Measurements from ENCODE around the gene CXCR5.
"Not testable (repeated sequence)": the region's sequence is repeated elsewhere in the genome, so short reads cannot be mapped to it uniquely, and the experiment has no call there.

CXCR5 gene, protein sequence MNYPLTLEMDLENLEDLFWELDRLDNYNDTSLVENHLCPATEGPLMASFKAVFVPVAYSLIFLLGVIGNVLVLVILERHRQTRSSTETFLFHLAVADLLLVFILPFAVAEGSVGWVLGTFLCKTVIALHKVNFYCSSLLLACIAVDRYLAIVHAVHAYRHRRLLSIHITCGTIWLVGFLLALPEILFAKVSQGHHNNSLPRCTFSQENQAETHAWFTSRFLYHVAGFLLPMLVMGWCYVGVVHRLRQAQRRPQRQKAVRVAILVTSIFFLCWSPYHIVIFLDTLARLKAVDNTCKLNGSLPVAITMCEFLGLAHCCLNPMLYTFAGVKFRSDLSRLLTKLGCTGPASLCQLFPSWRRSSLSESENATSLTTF

GRCh38 chr11:118883368-118884071, at the start of gene CXCR5:
CXCR5 (plus strand) TSS chr11:118883892; CDS start chr11:118883942, 50 bp downstream.
- no peak for DNase-seq

GRCh38 chr11:118834427-118835028, 49.2 kb upstream of the CXCR5 start:
- DNase-seq, result no peak

DNA sequence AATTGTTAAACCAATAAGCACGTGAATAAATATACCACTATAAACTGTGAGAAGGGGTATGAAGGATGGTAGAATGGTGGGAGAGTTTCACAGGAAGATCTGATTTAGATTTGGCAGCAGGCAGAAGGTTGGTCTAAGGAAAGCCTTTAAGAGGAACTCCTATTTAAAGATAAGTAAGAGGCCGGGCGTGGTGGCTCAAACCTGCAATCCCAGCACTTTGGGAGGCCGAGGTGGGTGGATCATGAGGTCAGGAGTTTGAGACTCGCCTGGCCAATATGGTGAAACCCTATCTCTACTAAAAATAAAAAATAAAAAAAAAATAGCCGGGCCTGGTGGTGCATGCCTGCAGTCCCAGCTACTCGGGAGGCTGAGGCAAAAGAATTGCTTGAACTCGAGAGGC, 45.8 kb upstream of the CXCR5 start:
- no peak for DNase-seq

DNA sequence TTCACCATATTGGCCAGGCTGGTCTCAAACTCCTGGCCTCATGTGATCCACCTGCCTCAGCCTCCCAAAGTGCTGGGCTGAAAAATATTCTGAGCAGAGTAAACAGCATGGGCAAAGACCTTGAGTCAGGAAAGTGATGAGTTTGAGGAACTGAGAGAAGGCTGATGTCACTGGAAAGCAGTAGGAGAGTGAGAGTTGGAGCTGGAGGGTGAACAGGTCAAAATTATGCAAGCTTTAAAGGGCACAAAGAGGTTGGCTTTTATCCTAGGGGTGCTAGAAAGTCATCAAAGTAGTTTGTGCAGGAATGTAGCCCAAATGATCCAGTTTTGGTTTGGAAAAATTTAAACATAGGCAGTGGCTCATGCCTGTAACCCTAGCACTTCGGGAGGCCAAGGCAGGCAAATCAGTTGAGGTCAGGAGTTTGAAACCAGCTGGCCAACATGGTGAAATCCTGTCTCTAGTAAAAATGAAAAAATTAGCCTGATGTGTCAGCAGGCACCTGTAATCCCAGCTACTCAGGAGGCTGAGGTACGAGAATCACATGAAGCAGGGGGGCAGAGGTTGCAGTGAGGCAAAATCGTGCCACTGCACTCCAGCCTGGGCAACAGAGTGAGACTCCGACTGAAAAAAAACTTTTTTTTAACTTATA, 44.7 kb upstream of the CXCR5 start:
- DNase-seq, result no peak

DNA sequence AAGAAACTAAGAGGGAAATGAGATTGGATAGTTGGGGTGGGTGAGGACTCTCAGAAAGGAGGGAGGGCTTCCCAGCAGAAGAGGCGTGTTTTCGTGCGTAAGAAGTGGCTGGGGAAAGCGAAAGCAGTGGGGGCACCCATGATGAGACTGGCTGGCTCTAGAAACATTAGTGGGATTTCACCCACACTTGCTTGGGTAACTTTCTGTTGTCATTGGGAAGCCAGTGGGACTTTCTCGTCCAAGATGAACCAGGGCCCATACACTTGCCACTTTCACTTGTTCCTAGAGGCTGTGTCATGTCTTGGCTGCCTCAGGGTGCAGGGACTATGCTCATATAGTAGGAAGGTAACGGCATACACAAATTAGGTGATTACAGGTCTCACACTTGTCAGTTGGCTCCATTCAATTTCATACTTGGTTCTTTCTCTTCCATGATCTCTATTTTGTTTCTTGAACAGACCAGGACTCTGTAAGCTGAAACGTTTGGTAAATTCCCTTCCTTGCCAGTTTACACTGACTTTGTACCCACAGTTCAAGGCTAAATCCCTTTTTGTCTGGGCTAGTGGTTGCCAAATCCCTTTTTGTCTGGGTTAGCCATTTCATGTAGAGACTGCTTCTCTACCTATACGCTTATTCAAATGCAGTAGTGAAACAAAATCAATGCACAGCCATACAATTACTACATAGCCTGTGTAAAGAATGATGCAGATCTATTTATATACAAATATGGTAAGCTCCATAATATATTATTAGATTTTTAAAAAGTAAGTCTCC, 42.0 kb upstream of the CXCR5 start:
- no peak for DNase-seq

GRCh38 chr11:118842369-118842768, 41.3 kb upstream of the CXCR5 start:
- DNase-seq, result no peak

- not testable (repeated sequence) for DNase-seq
These were observed 40.8 kb upstream of the CXCR5 start for GRCh38 chr11:118842843-118843242.

DNA sequence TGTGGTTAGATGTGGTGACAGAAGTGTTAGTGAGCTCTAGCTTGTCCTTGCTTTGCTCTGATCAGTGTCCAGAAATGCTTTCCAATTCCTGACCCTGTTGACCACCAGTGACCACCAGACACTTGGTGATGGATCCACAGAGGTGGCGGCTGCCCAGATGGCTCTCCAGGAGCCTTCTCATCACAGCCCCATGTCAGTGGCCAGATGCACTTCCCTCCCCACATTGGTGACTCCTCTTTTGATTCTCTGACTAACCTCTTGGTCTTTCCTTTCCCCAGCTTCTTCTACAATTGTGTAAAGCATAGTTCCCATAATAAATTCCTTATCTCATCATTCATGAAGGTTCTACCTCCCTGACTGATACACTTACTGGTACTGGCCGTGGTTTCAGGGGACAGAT, 40.1 kb upstream of the CXCR5 start:
- no peak for DNase-seq

- no peak for DNase-seq
These were observed 38.3 kb upstream of the CXCR5 start for GRCh38 chr11:118845369-118845768.

DNA sequence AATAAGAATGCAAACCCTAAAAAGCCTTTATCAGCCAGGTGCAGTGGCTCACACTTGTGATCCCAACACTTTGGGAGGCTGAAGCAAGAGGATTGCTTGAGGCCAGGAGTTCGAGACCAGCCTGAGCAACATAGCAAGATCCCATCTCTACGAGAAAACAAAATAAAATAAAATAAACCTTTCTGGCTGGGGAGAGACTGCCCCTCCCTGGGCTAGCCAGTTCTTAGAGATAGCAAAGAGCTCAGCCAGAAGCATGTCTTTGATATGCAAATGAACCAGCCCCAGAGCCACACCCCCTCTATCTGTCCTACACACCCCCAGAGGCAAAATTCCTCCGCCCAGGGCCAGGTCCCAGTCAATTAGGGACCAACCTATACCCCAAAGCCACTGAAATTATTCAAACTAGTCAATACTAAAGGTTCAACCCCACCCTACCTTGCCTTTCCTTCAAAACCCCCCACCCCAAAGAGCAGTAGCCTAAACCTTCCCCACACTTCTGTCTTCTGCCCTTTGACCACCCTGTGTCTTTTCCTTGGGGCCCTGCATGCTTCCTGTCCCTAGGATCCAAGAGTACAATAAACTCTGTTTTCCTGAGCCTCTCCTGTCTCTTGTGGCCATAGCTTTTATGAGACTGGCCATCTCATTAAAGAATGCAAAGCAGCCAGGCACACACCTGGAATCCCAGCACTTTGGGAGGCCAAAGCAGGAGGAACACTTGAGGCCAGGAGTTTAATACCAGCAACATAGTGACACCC, 37.3 kb upstream of the CXCR5 start:
- no peak for DNase-seq

DNA sequence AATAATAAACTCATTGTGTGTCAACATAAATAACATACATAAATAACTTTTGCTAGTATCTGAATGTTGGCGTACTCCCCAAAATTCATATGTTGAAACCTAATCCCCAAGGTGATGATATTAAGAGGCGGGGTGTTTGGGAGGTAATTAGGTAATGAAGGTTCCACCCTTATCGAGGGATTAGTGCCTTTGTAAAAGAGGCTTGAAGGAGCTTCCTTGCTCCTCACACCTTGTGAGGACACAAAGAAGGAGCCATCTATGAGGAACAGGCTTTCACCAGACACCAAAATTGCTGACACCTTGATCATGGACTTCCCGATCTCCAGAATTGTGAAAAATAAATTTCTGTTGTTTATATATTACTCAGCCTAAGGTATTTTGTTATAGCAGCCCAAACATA, 33.9 kb upstream of the CXCR5 start:
- no peak for DNase-seq

DNA sequence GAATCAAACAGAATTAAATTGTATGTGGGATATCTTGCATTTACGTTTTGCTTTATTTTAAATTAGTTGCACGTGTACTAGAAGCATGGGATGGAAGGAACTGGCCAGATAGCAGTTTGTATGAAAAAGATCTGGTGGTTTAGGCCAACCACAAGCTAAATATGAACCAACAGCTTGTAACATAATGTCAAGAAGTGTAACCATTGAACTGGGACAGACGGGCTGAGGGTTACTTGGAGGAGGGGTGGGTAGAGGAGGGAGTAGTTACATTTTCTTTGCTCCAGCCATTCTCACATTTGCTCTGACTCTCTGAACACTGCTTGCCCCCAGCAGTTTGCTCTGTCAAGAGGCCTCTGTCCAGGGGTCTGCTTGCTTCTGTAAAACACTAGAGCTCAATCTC, 31.7 kb upstream of the CXCR5 start:
- no peak for DNase-seq

- DNase-seq, result no peak
These were observed 30.0 kb upstream of the CXCR5 start for GRCh38 chr11:118853678-118854077.

GRCh38 chr11:118856314-118856713, 27.4 kb upstream of the CXCR5 start:
- no peak for DNase-seq

GRCh38 chr11:118857385-118857784, 26.3 kb upstream of the CXCR5 start:
- DNase-seq, result no peak

GRCh38 chr11:118859973-118860372, 23.7 kb upstream of the CXCR5 start:
- DNase-seq, result no peak

DNA sequence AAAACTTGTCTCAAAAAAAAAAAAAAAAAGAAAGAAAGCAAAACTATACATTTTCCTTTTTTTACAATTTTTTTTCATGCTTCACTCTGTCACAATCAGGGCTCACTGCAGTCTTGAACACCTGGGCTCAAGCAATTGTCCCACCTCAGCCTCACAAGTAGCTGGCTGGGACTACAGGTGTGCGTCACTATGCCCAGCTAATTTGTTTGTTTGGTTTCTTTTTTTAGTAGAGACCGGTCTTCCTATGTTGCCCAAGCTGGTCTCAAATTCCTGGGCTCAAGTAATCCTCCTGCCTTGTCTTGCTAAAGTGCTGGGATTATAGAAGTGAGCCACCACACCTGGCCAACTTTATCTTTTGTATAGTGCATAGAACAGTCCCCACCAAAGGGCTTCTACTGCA, 15.0 kb upstream of the CXCR5 start:
- no peak for DNase-seq

GRCh38 chr11:118870396-118871343, 13.0 kb upstream of the CXCR5 start:
- DNase-seq, result no peak

DNA sequence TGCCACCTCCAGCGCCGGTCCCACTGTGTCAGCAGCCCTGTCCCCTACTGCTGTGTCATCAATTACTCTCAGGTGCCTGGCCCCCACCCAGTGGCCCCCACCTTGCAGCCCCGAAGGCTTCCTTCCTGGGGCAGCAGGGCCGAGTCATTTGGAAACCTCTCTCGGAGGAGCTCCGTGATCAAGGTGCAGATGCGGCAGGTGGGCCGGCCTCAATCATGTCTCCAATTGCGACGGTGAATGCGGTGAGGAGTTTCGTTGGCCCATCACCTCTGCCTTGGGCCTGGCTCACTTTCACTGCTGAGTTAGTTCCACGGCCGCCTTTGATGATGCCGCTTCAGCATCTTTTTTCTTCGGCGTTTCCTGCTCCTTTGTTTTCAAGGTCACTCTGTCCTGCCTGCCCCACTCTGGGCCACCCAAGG, 11.3 kb upstream of the CXCR5 start:
- DNase-seq, result no peak

DNA sequence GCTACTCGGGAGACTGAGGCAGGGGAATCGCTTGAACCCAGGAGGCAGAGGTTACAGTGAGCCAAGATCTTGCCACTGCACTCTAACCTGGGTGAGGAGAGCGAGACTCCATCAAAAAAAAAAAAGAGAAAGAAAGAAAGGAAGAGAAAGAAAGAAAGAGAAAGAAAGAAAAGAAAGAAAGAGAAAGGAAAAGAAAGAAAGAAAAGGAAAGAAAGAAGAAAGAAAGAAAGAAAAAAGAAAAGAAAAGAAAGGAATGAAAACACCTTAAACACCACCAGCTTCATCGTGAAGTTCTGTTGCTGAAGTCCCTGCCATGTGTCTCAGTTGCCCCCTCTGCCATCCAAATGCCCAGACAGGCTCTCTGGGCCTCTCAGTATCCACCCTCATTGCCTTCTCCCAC, 9.9 kb upstream of the CXCR5 start:
- DNase-seq, result no peak

DNA sequence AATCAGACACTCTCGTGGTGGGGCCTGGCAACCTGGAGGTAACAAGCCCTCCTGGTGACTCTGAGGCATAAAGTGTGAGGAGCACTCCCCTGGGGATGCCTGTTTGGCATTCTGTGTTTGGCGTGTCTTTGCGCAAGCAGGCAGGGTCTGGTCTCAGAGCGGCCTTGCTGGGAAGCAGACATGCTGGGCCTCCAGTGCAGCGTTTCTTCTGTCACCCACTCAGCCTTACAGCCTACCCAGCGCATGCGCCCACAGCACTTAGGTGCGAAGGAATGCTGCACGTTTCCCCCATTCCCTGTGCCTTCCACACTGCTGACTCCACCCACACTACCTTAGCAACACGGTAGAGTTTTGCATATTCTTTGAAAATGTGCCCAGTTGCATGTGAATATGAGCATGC, 7.4 kb upstream of the CXCR5 start:
- DNase-seq, result no peak
